ENCODE measurements around the gene ESR1.

Gene ESR1

DNA sequence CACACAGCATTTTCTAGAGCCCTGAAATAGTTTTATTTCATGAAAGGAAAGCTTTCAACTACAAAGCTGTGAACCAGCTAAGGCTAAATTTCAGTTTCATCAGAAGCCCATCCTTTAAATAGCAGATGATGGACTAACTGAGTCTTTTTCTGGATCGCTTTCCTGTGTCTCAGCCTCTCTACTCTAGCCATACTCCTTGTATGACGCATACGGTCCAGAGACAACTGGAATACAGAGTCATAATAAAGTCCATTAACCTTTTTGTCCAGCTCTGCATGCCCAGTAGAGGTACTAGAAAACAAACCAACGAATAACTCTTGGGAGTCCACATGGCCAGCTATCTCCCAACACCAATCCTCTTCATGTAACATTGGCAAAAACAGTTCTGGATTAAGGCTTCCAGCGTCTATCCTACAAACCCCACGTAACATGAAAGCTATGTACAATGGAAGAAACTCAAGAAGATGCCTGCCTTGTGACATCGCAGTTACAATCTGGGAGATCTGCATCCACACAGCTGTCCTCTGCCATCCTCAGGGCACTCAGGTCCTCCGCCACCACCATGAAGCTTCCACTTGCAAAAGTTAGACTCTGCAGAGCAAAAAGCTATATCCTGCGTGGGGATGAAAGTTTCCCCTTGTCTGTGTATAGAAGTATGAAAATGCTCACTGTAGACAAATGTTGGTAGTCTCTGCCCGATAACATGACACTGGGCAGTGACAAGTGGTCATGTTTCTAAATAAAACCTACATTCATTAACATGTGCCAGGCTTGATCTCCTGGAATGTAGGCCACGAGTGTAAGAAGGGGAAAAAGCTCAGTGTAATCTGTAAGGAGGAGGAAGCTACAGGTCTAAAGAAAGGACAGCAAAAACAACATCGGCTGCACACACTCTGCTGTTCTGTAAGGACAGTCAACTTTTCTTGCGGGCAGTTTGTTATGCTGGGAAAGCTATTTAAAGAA is 360.4 kb downstream of the ESR1 start:
- no peak for DNase-seq
- Histone ChIP-seq H3K4me1 (peaks cover 0 to 21% (median 12%) of the 10 kb centered on the region in 4 donors), H3K4me3 (no peak overlapping the region), H3K36me3 (peaks cover 4 to 24% (median 14%) of the 10 kb centered on the region in 3 donors), H3K27ac (peak overlapping the region; percentile 32 to 34), H3K9me3 (no peaks in the 10 kb centered on the region), H3K27me3 (no peaks in the 10 kb centered on the region)
- TF ChIP-seq, protein P1, sequence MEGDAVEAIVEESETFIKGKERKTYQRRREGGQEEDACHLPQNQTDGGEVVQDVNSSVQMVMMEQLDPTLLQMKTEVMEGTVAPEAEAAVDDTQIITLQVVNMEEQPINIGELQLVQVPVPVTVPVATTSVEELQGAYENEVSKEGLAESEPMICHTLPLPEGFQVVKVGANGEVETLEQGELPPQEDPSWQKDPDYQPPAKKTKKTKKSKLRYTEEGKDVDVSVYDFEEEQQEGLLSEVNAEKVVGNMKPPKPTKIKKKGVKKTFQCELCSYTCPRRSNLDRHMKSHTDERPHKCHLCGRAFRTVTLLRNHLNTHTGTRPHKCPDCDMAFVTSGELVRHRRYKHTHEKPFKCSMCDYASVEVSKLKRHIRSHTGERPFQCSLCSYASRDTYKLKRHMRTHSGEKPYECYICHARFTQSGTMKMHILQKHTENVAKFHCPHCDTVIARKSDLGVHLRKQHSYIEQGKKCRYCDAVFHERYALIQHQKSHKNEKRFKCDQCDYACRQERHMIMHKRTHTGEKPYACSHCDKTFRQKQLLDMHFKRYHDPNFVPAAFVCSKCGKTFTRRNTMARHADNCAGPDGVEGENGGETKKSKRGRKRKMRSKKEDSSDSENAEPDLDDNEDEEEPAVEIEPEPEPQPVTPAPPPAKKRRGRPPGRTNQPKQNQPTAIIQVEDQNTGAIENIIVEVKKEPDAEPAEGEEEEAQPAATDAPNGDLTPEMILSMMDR (IDR thresholded peaks at IDR 0.05): no peak
- intact Hi-C loops (cut with DNase I; ENCODE audit: low total_unique reads): no loop called here

- peaks cover 0 to 21% (median 12%) of the 10 kb centered on the region in 4 donors for H3K4me1 ChIP-seq
- intact Hi-C loops (cut with DNase I; ENCODE audit: low total_unique reads): loop anchor here (2.0 kb wide), 1 partner anchor 16 kb away; no protein-coding TSS in a partner anchor
- TF ChIP-seq, protein P1 (IDR thresholded peaks at IDR 0.05): no peak
- no peak for DNase-seq
- peaks cover 14 to 30% (median 23%) of the 10 kb centered on the region in 3 donors for H3K36me3 ChIP-seq
- H3K9me3 ChIP-seq: no peaks in the 10 kb centered on the region
- H3K27ac ChIP-seq: no peak overlapping the region
- H3K4me3 ChIP-seq: no peak overlapping the region
- no peaks in the 10 kb centered on the region for H3K27me3 ChIP-seq
Observed at GRCh38 chr6:152170313-152170701, 362.8 kb downstream of the ESR1 start.

- Histone ChIP-seq H3K27ac (peak overlapping the region; percentile 8 to 31), H3K36me3 (peaks cover 16 to 35% (median 28%) of the 10 kb centered on the region in 3 donors), H3K4me3 (no peak overlapping the region), H3K4me1 (peaks cover 0 to 21% (median 12%) of the 10 kb centered on the region in 4 donors), H3K9me3 (no peaks in the 10 kb centered on the region), H3K27me3 (no peaks in the 10 kb centered on the region)
- no peak for DNase-seq
- TF ChIP-seq, protein P1 (IDR thresholded peaks at IDR 0.05): no peak
- intact Hi-C loops (cut with DNase I; ENCODE audit: low total_unique reads): loop anchor here (2.0 kb wide), 1 partner anchor 16 kb away; no protein-coding TSS in a partner anchor
Observed at GRCh38 chr6:152170702-152171667, 363.5 kb downstream of the ESR1 start.

DNA sequence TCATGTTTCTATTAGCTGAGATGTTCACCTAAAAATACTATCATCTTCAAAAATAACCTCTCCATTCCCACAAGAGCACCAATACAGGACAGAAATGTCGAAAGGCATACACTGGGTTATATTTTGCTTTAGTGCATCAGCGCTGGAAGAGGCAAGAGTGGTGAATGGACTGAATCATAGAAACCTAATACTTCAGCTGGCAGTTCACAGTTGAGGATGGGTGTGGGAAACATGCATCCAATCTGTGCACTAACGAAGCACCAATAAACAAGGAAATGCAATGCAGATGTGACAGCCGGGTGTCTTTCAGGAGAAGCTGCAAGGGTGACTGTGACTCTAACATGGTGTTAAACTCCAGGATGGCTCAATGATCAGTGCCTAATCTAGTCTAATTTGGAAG is 365.8 kb downstream of the ESR1 start:
- Histone ChIP-seq H3K27ac (no peak overlapping the region), H3K36me3 (peaks cover 19 to 46% (median 35%) of the 10 kb centered on the region in 3 donors), H3K27me3 (no peaks in the 10 kb centered on the region)

DNA sequence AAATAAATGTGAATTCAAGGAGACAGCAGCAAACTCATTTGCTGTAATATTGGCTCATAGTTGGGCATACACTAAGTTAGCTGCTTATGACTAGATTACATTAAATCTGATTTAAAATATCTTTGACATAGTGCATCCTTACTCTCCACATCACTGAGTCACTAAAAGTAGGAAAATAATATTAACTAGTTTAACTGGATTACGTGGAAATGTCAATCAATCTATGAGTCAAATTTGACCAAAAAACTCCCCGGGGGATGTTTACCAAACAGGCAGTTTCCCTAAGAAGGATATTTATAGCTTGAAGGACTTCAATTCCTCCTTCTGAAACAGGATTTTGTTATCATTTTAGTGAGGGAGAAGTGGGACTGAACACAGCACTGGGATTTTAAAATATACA is 366.5 kb downstream of the ESR1 start:
- H3K4me1 ChIP-seq: peaks cover 0 to 4% (median 1%) of the 10 kb centered on the region in 4 donors
- TF ChIP-seq, protein P1 (IDR thresholded peaks at IDR 0.05): no peak
- H3K9me3 ChIP-seq: no peaks in the 10 kb centered on the region
- peaks cover 25 to 53% (median 35%) of the 10 kb centered on the region in 3 donors for H3K36me3 ChIP-seq
- H3K4me3 ChIP-seq: no peak overlapping the region
- no peaks in the 10 kb centered on the region for H3K27me3 ChIP-seq
- H3K27ac ChIP-seq: no peak overlapping the region
- DNase-seq: no peak
- intact Hi-C loops (cut with DNase I; ENCODE audit: low total_unique reads): no loop called here

More for the DNA sequence above, 365.8 kb downstream of the ESR1 start:
- peaks cover 0 to 10% (median 6%) of the 10 kb centered on the region in 4 donors for H3K4me1 ChIP-seq
- no peak overlapping the region for H3K4me3 ChIP-seq
- H3K9me3 ChIP-seq: no peaks in the 10 kb centered on the region
- TF ChIP-seq, protein P1 (IDR thresholded peaks at IDR 0.05): no peak
- intact Hi-C loops (cut with DNase I; ENCODE audit: low total_unique reads): no loop called here
- no peak for DNase-seq
